HG03439 (cell line): ENCODE data around the gene NEB.
"Not testable (repeated sequence)": the region's sequence is repeated elsewhere in the genome, so short reads cannot be mapped to it uniquely, and the experiment has no call there.

Source experiments
- ATAC-seq: cut with Tn5 transposase; IDR thresholded peaks from one replicate; pipeline ENCODE4 v1.9.1; 2021; ENCODE audit warnings: mild to moderate bottlenecking, moderate library complexity; ENCODE audit not compliant: unreplicated experiment

The NEB gene

DNA sequence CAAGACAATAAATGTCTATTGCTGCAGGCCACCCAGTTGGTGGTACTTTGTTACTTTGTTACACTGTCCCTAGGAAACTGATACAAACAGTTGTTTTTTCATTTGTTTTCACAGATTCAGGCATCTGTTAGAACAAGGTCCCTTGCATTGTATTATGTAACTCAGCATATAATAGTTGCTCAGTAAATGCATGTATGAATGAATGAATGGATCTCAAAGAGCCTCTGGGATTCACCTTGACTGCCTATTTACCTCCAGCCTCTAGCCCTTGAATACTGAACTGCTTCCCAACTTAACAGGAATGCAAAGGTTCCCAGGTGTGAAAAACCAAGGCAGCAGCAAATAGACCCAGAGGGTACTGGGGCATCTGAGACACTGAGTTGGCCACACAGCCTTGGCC lies 27.4 kb upstream of the NEB start:
- ATAC-seq = no peak

DNA sequence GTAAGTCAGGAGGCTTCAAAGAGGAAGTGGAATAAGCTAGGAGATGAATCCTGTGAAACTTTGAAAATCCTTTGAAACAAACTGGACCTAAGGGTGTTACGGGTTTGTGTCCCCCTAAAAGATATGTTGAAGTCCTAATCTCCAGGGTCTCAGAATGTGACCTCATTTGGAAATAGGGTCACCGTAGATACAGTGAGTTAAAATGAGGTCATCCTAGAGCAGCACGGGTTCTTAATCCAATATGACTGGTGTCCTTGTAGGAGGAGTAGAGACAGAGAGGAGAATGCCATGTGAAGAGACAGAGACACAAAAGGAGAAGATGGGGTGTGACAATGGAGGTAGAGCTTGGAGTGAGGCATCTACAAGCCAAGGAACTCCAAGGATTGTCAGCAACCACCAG lies 26.9 kb upstream of the NEB start:
- ATAC-seq = no peak

DNA sequence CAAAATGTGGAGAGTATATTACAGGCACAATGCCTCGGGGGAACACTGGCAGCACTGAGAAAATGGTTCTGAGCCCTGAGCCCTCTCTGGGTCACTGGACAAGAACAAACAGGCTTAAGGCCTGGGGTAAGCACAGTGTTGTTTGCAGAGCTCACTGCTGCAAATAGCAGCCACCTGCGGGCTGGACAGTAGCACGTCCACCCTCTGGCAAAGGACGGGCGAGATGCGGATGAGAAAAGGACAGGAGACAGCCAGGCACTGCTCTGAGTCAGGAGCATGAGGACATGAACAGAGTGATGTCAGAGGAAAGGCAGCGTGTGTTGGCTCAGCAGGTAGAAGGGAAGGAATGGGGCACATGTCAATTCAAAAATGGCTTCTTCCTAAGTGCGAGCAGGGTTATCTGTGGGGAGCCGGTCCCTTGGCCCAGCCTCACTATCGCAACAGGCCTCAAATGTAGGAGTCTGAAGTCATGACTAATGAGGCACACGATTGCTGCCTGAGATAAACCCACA lies 25.9 kb upstream of the NEB start:
- ATAC-seq = no peak

DNA sequence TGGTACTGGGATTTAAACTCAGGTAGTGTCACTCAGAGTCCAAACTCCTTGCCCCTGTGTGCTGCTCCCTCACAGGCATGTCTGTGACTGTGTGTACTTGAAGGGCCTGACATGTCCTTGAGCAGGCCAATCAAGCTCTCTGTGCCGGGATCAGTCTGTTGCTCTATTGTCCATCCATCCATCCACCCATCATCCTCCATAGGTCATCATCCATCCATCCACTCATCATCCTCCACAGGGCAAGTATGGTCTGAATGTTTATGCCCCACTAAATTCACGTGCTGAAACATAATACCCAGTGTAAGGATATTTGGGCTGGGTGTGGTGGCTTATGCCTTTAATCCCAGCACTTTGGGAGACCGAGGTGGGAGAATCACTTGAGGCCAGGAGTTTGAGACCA lies 24.5 kb upstream of the NEB start:
- ATAC-seq = no peak

DNA sequence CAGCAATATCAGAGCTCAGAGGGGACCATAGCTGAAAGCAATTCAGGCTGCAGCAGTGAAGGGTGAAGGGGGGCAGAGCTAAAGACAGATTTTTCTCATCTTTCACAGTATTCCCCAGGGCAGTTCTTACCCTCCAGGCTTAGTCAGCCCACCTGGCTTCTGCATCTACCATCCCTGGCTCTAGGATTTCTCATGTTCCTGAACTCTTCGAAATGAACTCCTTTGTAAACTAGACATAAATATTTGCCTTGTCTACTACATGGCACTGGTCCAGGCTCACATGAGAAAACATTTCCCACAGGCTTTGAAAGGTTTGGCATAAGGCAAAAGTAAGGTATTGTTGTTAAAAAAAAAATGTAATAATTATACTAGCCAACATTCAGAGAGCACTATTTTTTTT lies 23.6 kb upstream of the NEB start:
- ATAC-seq = no peak

DNA sequence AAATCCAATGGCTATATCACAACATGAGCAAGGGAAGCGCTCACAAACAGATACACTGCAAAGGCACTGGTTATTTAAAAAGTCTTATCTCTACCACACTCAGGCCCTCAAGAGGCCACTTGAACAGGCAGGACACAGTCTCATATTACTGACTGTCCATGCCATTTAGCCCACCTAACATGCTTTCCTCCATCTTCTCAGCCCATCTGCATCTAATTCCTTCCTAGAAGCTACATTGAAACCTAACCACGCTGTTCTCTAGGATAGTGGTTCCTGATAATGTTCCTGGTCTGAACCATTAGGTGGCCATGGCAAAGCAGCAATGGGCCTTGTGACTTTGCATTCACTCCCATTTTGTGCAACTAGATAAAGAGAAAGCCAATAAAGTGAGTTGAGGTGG lies 22.5 kb upstream of the NEB start:
- ATAC-seq = no peak

DNA sequence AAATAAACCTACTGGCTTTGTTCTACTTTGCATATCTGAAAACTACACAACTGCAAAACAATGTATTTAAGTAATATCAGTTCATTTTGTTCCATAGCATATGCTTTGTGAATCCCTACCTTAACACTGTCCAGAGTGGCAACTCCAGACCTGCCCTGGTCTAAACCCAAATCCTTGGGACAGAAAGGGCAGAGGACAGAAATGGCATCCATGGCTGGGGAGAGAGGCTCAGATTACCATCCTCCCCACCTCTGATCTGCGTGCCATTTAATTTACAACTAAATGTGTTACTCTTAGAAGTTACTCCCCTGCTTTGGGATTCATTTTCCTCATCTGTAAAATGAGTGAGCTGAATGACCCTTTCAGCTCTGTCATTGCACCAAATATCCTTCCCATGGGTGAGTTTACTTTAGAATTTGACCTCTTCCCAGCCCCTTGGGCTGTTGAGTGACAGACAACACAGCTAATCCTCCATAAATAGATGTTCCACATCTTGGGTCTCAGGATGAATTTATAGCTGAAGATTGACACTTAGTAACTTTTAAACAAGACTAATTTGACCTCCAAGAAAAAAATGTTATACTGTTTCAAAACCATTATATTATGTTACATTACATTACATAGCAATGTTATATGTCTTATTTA lies 20.1 kb upstream of the NEB start:
- ATAC-seq = no peak

DNA sequence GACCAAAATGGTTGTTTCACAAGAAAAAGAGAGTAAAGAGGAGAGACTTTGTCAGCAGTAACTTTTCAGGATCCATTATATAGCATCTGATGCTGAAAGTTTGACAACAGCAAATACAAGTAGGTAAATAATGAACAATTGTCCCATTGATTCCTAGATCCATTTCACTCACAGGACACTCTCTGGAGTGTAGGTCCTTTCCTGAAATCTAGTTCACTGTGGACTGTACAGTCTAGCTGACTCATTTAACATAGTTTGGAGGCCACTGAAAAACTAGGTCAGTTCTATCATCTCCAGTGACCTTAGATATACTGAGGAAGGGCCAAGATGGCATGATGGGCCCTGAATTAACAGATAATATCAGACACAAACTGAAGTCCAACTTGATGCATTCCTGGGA lies 19.3 kb upstream of the NEB start:
- no peak for ATAC-seq

DNA sequence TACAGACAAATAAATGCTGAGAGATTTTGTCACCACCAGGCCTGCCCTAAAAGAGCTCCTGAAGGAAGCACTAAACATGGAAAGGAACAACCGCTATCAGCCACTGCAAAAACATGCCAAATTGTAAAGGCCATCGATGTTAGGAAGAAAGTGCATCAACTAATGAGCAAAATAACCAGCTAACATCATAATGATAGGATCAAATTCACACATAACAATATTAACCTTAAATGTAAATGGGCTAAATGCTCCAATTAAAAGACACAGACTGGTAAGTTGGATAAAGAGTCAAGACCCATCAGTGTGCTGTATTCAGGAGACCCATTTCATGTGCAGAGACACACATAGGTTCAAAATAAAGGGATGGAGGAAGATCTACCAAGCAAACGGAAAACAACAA lies 11.0 kb upstream of the NEB start:
- ATAC-seq = not testable (repeated sequence)

DNA sequence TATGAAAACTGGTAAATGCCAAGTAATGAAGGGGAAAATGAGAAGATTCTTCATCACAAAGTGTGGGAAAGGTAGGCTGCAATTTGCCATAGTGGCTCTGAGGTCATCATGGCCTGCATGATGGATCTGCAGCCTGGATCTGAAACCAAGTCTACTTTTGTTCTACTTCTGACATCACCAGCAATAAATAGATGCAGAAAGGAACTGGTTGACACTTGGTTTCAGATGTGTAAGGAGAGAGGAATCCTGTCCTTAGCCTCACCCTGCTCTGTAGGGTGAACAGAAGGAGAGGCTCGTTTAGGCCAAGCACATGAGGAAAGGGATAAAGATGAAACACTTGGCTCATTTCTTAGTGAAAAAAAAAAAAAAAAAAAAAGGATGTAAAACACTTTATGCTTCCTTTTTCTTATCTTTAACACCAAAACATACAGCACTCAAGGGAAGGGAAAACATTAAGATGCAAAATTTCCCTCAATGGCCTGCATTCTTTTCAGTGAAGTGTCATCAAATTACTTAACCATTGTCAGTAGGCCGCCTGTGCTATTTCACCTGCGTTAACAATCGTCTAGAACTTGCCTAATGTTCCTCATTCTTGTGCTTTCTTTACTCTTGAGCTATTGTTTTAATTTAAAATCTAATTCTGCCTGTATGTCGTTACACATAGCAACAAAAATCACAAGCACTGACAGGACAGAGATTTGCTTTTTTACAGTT lies 3.9 kb downstream of the NEB start:
- ATAC-seq = peak; percentile 56

DNA sequence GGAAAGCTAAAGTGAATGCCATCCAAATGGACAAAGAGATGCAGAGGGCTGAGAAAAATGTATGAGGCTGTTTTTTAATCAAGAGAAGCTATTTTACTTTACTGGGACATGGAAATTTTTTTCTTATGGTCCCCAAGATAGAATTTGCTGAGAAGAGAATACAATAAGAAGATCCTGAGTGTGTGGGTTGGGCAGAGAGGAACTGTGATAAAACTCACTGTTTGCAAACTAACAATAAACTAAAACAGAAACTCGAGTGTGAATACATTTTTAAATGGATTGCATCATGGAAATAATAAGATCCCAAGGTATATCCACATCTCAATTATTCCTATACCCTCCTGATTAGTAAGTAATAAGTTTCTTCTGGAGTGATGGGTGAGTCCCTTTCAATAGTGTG lies 4.4 kb downstream of the NEB start:
- ATAC-seq = no peak

DNA sequence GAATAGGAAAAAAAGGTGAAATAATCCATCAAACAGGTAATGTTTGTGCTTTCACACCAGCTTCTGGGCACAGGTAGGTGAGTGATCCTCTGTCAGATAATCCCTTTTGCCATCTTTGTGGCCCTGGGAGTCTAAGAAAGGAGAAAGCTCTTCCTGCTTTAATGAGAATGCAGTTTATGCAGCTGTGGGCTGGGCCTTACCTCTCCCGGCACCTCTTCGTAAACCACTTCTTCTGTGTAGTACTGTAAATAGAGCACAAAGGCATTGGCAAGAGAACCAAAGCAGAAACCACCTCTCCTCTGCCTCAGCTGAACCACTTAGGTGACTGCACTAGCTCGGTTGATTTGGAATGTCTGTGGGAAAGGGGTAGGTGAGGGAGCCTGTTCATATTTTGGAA lies 4.9 kb downstream of the NEB start:
- no peak for ATAC-seq

DNA sequence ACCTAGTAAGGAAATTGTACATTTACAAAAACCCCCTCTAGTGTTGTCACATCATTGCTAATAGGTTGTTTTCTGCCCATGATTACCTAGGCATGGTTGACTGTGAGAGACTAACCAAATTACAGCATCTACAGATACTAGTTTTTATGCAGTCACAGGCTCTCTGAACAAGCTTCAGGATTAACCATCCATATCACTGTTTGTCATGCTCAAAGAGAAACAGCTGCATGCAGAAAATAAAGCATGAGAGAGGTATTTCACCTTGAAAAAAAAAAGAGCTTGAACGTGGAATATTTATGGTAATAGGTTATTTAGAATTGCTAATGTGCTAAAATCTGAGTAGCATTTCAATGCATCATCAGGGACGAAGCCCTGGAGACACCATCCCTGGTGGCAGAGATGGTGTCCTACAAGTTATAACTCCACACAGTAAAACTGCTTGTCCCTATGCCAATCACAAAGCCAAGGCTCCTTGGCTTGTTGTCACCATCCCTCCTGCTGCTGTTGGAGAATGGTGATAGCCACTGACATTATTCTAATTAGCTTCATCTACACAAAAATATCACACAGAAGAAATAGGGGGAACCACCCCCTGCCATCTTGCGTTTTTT lies 5.4 kb downstream of the NEB start:
- ATAC-seq = no peak

DNA sequence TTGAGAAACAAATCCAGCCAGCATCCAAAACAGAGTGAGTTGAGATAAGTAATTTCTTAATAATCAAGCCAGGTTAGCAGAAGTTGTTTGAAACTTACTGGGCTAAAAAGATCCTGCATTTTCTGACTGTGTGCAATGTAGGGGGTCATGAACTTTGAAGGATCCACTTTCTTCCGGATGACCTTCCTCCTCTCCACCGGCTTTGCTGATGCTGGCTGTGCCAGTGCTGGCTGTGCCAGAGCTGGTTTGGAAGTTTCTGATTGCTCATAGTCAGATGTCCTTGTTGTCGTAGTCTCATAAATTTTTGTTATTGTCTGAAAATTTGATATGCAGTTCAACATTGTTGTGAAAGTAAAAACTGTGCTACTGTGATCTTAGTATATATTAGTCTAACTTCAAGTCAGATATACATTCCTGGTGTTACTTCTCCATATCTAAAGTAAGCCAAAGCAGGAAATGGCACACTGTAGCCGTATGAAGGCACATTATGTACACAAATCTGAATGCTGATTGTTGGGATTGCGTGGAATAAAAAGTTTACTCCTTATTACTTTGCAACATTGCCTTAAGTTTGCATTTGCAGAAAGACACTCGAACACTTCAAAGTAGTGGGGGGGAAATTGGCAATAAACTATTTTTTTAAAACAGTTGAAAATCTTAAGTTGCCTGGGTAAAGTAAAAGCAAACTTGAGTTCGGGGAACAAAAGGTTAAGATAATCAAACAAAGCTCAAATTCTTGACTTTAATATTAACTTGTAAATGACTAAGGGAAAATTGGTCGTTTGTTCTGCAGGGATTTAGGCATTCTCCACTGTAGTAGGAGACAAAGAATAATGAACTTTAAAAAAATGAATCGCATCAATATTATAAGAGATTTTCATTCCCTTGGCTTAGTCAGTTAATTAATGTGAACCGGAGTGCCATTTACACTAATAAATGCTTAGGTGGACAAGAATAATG lies 6.4 kb downstream of the NEB start:
- ATAC-seq = no peak

DNA sequence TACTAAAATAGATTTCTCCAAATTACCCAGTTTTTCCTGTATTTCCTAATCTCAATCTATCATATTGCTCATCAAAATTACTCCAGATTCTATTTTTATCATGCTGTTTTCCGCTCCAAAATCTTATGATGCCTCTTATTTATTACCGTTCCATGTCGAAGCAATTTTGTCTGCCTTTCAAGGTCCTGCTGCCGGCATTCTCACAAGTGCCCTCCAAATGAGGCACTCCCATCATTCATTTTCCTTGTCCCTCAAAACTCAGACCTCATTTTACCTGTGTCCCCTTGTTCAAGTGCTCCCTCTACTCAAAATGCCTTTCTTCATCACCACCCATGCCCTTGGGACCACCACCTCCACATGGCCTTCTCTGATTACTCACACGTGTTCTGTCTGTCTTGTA lies 13.1 kb downstream of the NEB start:
- ATAC-seq = no peak

DNA sequence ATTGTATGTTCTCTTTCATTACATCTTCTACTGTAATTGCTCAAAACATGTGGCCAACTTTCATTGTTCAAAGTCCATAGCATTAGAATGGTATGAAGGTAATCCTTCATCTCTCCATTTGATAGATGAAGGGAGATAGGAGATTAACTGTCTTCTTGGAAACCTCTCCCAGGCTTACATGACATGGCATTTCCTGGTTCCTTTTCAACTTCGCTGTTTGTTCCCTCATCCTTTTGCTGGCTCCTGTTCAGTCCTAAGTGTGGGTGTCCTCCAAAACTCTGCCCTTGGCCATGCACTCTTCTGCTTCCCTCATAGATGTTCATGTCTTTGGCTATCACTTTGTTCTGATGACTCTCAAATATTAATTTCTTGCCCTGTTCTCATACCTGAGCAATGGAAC lies 13.8 kb downstream of the NEB start:
- ATAC-seq = no peak

DNA sequence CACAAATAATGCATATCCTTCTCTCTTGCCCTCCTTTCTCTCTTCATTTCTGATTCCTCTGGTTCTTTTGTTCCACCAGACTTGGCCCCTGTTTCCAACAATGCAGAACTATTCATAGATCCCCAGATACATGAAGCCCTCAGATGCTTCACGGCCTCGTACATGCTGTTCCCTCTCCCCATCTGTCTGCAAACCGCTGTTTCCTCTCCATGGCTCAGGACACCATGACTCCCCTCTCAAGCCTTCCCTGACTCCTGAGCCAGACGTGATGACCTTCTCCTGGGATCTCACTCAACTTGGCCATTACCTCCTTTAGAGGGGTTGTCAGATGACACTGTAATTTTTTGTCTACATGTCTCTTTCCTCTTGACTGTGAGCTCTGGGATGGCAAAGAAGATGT lies 15.5 kb downstream of the NEB start:
- ATAC-seq = no peak

DNA sequence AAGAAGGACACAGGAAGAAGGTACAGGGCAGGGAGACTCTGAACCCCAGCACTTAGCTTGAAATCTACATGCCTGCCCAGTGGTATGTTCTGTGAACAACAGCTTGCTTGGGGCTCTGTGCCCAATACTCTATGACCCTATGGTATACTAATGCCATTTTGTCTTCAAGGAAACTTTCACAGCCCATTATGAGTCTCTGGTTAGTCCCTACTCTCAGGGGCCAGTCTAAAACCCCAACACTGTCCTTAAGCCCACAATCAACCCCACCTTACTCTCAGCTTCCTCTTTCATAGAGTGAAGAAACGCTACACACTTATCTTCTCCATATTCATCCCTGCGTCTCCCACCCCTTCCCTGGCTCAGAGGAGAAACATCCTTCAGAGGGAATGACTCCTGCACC lies 16.0 kb downstream of the NEB start:
- ATAC-seq = no peak

DNA sequence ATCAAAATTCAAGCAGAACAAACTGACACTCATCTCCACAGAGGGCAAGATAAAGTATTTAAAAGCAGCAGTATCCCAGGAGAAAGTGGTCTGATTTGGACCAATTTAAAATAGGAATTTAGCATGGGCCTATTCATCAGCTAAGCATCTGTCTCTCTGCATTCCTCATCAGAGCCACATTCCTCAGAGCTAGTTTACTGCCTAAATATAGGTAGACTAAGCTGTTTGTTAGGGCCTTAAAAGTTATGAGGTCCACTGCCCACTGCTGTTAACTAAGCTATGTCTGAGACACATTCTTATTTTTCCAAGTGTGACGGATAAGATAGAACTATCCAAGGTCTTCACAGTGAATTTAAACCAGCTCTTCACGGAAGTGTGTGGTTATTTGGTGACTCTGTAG lies 17.6 kb downstream of the NEB start:
- ATAC-seq = no peak

DNA sequence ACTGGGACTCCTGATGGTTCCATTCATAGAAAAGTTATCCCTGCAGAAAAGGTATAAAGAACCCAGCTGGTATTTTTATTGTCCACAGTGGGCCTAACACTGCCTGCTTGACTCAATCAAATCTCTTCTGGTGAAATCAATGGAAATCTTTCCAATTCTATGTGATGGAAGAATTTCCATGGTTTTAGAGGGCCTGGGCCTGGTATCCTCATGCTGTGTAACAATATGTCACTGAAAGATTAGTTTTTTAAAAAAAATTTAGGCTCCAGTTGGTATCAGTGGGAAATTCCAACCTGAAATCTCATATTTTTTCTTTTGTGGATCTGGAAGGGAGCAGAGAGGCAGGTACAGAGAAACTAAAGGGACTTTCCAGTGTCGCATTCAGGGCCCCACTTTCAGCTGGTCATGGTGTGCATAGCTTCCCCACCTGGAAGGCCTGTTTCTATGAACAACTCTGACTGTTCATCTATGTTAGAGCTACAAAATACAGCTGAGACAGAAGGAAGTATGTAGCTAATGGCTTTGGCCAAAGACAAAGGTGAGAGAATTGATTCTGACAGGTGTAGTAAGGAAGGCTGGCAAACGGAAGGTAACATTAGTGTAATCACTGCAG lies 20.9 kb downstream of the NEB start:
- ATAC-seq = no peak

DNA sequence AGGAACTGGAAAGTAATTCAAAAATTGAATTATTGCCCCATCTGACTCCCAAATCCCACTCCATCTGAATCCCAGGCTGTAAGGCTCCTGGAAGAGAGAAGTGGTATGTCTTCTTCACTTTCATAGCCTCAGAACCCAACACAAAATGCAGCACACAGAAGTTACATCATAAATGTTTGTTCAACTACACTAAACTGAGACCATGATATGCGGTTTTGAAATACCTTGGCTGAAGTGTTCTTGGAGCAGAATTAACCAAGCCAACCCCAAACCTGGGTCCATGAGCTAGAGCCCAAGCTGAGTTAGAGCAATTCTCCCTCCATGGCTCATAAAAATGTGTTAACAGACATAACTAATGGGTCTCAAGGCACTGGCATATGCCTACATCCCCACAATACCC lies 23.3 kb downstream of the NEB start:
- no peak for ATAC-seq
